GM21529 (cell line): ENCODE measurements around the gene ARL15.

Experiments used
- ATAC-seq: cut with Tn5 transposase; IDR thresholded peaks from one replicate; pipeline ENCODE4 v1.9.1; 2021; ENCODE audit not compliant: unreplicated experiment

ARL15 gene

DNA sequence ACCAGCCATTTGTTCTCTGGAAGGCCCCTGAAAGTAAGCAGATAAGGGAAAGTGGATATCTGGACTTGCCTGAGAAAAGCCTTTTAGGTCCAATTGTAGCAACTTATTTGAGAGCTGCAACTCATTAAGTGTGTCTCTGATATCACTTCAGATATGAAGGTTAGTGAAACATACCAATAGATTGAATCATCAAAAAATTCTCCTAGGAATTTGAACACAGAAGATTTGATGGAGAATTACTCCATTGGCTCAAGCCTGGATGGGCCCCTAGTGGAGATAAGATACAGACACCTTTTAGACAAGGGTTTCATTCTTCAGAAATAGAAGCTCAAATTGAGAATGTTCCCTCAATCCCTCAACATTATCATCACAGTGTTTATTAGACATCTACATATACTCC lies 393.3 kb downstream of the ARL15 start:
- ATAC-seq: no peak

GRCh38 chr5:53915120-53915519 lies 395.3 kb downstream of the ARL15 start:
- ATAC-seq: no peak

- no peak for ATAC-seq
These were observed 396.4 kb downstream of the ARL15 start for GRCh38 chr5:53913941-53914340.

GRCh38 chr5:53908757-53909156 lies 401.6 kb downstream of the ARL15 start:
- no peak for ATAC-seq

DNA sequence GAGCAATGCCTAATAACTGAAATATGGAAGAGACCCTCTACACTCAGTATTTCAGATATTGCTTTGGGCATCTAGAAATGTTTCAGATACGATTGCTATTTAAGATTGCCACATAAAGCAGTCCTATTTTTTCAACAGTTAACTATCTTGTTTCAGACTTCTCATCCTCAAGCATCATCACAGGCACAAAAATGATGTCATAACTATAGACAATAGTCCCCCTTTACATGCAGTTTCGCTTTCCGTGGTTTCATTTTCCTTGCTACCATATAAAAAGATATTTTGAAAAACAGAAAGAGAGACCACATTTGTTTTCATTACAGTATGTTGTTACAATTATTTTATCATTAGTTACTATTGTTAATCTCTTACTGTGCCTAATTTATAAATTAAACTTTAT lies 402.5 kb downstream of the ARL15 start:
- no peak for ATAC-seq

- no peak for ATAC-seq
These were observed 403.6 kb downstream of the ARL15 start for GRCh38 chr5:53906736-53907135.

DNA sequence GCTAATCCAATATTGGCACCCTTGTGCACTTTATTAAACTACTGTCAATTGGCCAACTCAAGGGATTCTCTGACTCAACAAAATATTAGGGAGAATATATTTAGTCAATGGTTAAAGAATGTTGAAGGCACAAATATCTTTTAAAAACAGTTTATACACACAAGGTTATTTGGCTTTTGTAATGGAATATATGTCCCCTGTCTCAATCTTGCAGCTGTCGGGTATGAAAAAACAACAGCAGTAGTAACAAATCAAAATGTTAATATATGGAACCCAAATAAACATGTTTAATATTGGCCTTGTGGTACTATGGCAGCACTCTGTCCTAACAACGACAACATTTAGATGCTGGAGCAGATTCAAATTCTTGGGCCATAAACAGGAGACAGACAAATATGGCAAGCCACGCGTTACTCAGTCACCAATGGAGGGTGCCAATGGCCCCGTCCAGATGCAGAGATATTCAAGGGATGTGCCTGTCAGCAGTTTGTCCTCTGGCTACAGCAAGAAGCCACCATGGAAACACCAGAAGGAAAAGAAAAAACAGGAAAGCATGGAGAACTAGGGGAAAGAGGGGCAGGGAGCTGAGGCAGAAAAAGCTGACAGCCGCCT lies 408.0 kb downstream of the ARL15 start:
- ATAC-seq: no peak

GRCh38 chr5:53900677-53901076 lies 409.7 kb downstream of the ARL15 start:
- no peak for ATAC-seq

GRCh38 chr5:53895091-53895683 lies 415.2 kb downstream of the ARL15 start:
- ATAC-seq: no peak

GRCh38 chr5:53893626-53894025 lies 416.7 kb downstream of the ARL15 start:
- no peak for ATAC-seq

GRCh38 chr5:53892224-53892623 lies 418.1 kb downstream of the ARL15 start:
- ATAC-seq: no peak

DNA sequence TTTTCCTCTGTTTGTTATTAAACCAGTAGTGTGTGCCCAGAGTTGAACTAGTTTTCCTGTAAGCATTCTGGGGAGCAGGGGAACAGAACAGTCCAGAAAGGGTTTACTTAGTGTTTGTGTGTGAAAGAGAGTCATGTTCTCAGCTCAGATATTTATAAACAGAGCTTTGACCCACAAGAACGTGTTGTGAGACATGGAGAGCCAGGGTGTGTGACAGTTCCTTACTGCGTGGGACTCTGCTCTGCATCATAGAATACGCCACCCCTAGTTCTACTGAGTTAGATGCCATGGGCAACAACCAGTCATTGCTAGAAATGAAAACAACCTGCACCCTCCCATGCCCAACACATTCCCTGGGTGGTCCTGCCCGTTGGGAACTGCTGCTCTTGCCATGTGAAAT lies 419.2 kb downstream of the ARL15 start:
- no peak for ATAC-seq

- no peak for ATAC-seq
These were observed 419.9 kb downstream of the ARL15 start for GRCh38 chr5:53890490-53890889.

GRCh38 chr5:53884844-53885243 lies 425.5 kb downstream of the ARL15 start:
- no peak for ATAC-seq

DNA sequence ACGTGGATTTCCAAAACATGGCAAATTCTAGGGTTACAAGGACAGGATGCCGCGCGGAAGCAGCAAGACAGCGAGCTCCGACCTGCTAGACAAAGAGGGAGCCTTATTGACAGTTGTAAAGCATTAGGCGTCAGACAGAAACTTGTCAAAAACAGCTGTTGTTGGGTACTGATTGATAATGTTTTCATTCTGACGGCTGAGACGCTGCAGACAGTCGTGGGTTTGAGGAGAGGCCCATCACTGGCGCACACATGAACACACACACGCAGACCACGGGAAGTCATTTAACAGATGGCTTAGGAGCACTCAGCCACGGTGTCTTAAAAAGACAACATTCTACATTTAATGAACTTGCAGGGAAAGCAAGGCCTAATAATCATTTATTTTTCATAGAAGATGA lies 426.0 kb downstream of the ARL15 start:
- ATAC-seq: no peak

DNA sequence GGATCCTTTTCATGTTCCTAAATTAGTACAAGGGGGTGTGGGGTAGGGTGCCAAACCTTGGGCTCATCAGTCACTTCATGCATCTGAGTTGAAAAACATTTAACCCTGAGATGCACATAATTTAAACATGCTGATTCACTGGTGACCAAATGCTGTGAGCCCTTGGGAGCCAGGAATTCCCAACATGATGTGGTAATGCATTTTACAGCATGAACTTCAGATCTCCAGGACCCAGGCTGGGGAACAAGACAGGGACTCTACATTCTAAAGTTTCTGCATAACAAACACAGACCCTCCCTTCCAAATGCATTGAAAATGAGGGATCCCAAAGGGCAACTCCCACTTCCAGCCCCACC lies 427.7 kb downstream of the ARL15 start:
- ATAC-seq: no peak

DNA sequence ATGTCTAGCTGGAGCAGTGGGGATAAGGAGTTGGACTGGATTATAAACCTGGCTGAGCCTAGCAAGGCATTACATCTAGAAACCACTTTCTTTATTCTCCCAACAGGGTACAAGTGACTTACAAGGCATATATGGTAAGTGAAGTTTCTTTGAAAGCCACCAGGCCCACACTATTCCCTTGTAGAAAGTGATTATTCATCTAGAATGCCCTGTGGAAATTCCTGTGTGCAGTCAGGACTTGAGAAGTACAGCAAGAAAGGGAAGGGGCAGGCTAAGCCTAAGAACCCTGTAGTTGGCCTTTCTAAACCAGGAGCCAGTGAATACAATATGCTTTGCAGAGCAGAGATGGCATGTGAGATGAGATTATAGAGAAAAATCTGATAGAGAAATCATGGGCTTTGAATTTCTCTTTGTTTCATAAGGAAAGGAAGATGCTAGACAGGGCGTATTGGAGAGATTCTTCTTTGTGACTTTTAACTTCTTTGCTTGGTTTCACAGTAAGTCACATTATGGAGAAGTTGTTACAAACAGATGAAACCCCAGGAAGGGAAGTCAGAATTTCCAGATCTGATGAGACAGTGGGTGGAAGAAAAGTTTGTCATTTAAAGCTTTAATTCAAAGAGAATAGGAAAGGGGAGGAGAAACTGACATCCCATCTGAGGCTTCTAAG lies 428.2 kb downstream of the ARL15 start:
- ATAC-seq: no peak

DNA sequence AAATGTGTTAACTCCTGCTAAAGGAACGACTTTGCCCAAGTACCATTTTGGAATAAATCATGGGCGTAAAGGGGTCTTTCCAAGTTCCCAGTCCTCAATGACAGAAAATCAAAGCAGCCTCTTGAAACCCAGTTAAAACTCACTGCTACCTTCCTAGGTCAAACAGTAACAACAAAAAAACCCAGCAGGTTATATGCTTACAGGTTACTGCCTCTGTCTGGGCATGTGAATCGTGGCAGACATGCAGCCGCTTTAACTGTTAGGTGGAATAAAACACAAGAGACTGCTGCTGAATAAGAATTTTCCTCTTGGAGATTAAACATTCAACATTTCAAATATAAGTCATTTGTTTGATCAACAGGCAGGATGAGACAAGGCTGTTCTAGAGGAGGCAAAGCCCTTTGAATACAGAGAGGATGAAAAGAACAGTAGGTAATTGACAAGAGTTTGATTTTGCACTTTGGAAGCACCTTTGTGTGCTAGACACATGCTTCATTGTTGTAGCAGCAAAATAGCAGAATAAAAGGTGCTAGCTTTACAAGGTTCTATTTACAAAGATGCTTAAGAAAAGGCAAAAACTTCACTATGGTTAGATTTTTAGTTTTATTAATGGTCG lies 430.6 kb downstream of the ARL15 start:
- ATAC-seq: no peak

GRCh38 chr5:53878015-53878414 lies 432.4 kb downstream of the ARL15 start:
- no peak for ATAC-seq

GRCh38 chr5:53877243-53877642 lies 433.1 kb downstream of the ARL15 start:
- ATAC-seq: no peak

DNA sequence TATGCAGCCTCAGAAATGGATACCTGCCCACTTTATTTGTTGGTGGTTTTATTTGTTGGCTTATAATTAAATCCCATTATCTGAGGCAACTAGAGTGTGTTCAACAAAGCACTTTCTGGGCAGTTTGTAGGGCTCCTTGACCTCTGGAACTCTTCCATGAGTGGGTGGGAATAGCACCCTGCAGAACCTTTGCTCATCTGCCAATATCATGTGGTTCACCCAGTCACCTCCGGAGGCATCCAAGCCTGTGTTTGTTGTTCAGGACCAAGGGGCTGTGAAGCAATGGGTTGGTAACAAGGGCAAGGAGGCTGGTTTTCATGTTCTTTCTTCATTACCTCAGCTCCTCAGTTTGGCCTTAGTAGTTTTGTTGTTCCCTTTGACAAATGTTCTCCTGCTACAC lies 436.0 kb downstream of the ARL15 start:
- no peak for ATAC-seq

GRCh38 chr5:53873235-53873634 lies 437.1 kb downstream of the ARL15 start:
- ATAC-seq: no peak
